Body of pancreas (tissue), 4 donors: Measurements from ENCODE around the gene FOXF1. TPM values are rescaled to one million over a fixed set of nuclear protein-coding genes. Genes with fewer than 3 reads are reported as not detected.

Source experiments
- ATAC-seq: fragments of 150-250 bp; one replicate; pipeline ENCODE4 v1.9.1; 2016
- DNase-seq, 4 donors: peaks; one replicate each; pipeline ENCODE4 v3.0.0-alpha.2; 2019
- H3K27ac ChIP-seq, 4 donors: fragments of 200-600 bp; sonication (generic); 1 replicate in 3 of 4; 2 replicates in 1 of 4; pipeline versions ENCODE4 v1.5.1 to v1.6.1; 2016 to 2019; ENCODE audit warnings: mild to moderate bottlenecking in 1 of 4, mixed read lengths in 1 of 4, moderate library complexity in 1 of 4
- H3K27me3 ChIP-seq, 2 donors: fragments of 200-600 bp; sonication (generic); one replicate each; pipeline ENCODE4 v1.6.0; 2016; ENCODE audit warnings: mild to moderate bottlenecking in 1 of 2
- H3K36me3 ChIP-seq, 2 donors: fragments of 200-600 bp; sonication (generic); replicated peaks in 1 of 2; 2 replicates each; pipeline ENCODE4 v1.5.1; 2016; ENCODE audit warnings: low read depth in 2 of 2; ENCODE audit not compliant: insufficient read depth in 1 of 2
- H3K4me1 ChIP-seq: fragments of 200-600 bp; sonication (generic); one replicate; pipeline ENCODE4 v1.6.0; 2016
- H3K4me3 ChIP-seq, 2 donors: fragments of 200-600 bp; sonication (generic); 1 replicate in 1 of 2; 2 replicates in 1 of 2; pipeline ENCODE4 v1.5.1; 2016 to 2019
- H3K9me3 ChIP-seq, 3 donors: fragments of 200-600 bp; sonication (generic); 1 replicate in 2 of 3; 2 replicates in 1 of 3; pipeline ENCODE4 v1.5.1; 2016
- CTCF ChIP-seq, 7 experiments: fragments of 450-650 bp in 4 of 7; fragments of 200-600 bp in 3 of 7; sonication (generic) in 3 of 7; IDR thresholded peaks; one replicate each; pipeline ENCODE4 v1.5.1; 2016 to 2019; ENCODE audit warnings: antibody characterized with exemption in 7 of 7
- POLR2A ChIP-seq, 3 donors: fragments of 450-650 bp; IDR thresholded peaks; one replicate each; pipeline ENCODE4 v1.6.1; 2016; ENCODE audit warnings: antibody characterized with exemption in 3 of 3, mild to moderate bottlenecking in 2 of 3
- WGBS, 2 donors: methylation state at CpG; one replicate each; pipeline ENCODE4 v1.1.5; 2017; 5-methylcytosine and 5-hydroxymethylcytosine counted together
- intact Hi-C: fragments of 100-400 bp; cut with DNase I; formaldehyde crosslinking; loops from one replicate; pipeline ENCODE4 v1.15.1; 2023
- total RNA-seq, 2 donors: library from RNA; depleted of rRNA; stranded (reverse); fragments of >200 nt; gene quantifications; one replicate each; pipeline ENCODE4 v1.1.0, GENCODE V29; 2016

Gene FOXF1
- total RNA-seq, 2 donors from 2014 or later, result 0.52 to 7.3 TPM

GRCh38 chr16:86520317-86521210 is 10.2 kb downstream of the FOXF1 start:
- no peak for ATAC-seq
- no peak for DNase-seq
- H3K36me3 ChIP-seq, result no peaks in the 10 kb centered on the region
- intact Hi-C loops, result no loop called here
- TF ChIP-seq CTCF (IDR thresholded peaks at IDR 0.05) (no peak), POLR2A (IDR thresholded peaks at IDR 0.05) (no peak)
- WGBS, 2 donors, result 32 to 38% methylated on average over 26 to 30 of the region's 30 CpGs
- H3K9me3 ChIP-seq, result no peaks in the 10 kb centered on the region
- no peak overlapping the region for H3K27ac ChIP-seq
- no peak overlapping the region for H3K4me3 ChIP-seq
- no peaks in the 10 kb centered on the region for H3K27me3 ChIP-seq
- H3K4me1 ChIP-seq, result peaks cover 4% of the 10 kb centered on the region

DNA sequence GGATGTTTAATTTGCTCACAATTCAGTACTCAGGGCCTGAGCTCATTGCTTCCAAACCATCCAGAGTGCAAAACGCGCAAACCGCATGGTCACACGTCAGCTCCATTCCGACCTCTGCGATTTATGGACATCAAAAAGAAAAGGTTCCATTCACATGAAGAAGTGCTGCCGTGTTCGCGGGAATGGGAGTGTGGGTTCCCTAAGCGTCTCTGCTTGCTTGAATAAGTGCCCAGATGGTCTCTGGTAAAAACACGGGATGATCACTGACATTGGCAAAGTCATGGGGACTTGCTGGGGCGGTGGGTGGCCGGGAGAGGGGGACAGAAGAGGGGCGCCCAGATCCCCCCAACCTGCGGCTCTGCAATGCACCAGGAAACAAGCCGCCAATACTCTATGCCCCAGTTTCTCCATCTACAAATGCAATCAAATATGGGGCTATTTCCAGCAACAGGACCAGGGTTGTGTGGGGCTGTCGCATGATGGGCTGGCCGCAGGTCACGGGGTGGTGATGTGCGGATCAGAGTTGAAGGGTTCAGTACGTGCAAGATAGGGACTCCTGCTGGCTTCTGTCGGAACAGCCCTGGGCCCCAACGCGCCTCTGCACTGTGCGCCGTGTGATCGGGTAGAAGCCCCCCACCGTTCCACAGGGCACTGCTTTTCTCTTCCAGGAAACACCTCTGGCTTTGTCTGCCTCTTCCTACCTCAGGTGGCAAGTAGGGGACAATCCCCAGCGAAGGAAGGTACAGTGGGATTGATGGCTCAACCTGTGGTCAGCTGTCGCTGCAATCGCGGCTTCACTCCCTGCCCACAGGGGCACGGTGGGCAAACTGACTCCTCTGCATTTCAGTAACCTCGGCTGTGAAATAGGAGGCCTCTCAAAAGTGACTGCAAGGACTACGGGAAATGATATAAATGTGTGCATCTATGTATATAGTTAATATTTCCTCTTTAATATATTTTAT is 11.2 kb downstream of the FOXF1 start:
- peaks cover 4% of the 10 kb centered on the region for H3K4me1 ChIP-seq
- no peaks in the 10 kb centered on the region for H3K36me3 ChIP-seq
- intact Hi-C loops, result no loop called here
- H3K27ac ChIP-seq, result no peak overlapping the region
- H3K27me3 ChIP-seq, result no peaks in the 10 kb centered on the region
- WGBS, 2 donors, result 64 to 68% methylated on average over 32 to 35 of the region's 35 CpGs
- TF ChIP-seq CTCF (IDR thresholded peaks at IDR 0.05) (no peak), POLR2A (IDR thresholded peaks at IDR 0.05) (no peak)
- H3K4me3 ChIP-seq, result no peak overlapping the region
- H3K9me3 ChIP-seq, result no peaks in the 10 kb centered on the region
- no peak for DNase-seq
- ATAC-seq, result no peak

DNA sequence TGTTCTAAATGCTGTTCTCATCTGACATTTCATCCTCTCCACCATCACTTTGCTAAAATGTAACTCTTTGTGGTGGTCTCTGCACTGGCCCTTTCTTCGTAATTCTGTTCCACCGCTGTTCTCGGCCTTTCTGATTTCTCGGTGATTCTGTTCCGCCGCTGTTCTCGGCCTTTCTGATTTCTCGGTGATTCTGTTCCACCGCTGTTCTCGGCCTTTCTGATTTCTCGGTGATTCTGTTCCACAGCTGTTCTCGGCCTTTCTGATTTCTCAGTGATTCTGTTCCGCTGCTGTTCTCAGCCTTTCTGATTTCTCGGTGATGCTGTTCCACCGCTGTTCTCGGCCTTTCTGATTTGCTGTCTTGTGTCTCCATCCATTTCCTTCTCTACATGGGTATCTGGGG is 12.3 kb downstream of the FOXF1 start:
- 80% methylated on average over 16 of the region's 16 CpGs for WGBS, 2 donors
- Histone ChIP-seq H3K4me1 (peaks cover 4% of the 10 kb centered on the region), H3K27me3 (no peaks in the 10 kb centered on the region), H3K36me3 (no peaks in the 10 kb centered on the region), H3K9me3 (no peaks in the 10 kb centered on the region), H3K4me3 (no peak overlapping the region), H3K27ac (no peak overlapping the region)
- intact Hi-C loops, result no loop called here
- DNase-seq, result no peak
- no peak for ATAC-seq
- TF ChIP-seq POLR2A (IDR thresholded peaks at IDR 0.05) (no peak), CTCF (IDR thresholded peaks at IDR 0.05) (no peak)

DNA sequence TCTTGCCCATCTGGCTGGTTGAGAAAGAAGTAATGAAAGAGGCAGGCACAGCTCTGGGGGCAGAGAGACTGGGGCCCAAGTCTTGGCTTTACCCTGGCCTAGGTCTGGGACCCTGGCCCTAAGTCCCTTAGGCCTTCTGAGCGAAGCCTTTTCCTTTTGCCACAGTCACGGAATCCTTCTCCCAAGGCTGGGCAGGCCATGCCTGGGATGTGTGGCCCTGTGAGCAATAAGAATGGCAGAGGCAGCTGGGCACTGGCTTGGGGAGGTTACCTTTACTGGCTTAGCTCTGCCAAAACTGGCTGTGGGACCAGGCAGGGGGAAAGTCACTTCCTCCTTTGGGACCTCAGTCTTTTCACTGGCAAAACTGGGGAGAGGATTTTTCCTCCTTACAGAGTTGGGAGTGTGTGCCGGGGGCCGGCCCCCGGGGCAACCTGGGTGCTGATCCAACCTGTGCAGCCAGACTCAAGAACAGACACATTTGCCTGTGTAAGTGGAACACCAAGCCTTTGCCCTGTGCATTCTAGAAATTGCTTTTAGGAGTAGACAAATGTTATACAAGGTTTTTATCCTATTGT is 12.9 kb downstream of the FOXF1 start:
- H3K36me3 ChIP-seq, result no peaks in the 10 kb centered on the region
- no peak for TF ChIP-seq POLR2A (IDR thresholded peaks at IDR 0.05)
- no peak for TF ChIP-seq CTCF (IDR thresholded peaks at IDR 0.05)
- intact Hi-C loops, result no loop called here
- H3K4me3 ChIP-seq, result no peak overlapping the region
- ATAC-seq (no peak), DNase-seq (no peak)
- peaks cover 4% of the 10 kb centered on the region for H3K4me1 ChIP-seq
- 66 to 68% methylated on average over 5 of the region's 5 CpGs for whole genome bisulfite sequencing, 2 donors
- no peaks in the 10 kb centered on the region for H3K9me3 ChIP-seq
- H3K27me3 ChIP-seq, result no peaks in the 10 kb centered on the region
- H3K27ac ChIP-seq, result no peak overlapping the region
